Brain microvascular endothelial cell (primary cell): ENCODE measurements around the gene COA7.
"Not testable (repeated sequence)": the region's sequence is repeated elsewhere in the genome, so short reads cannot be mapped to it uniquely, and the experiment has no call there.

Source experiments
- DNase-seq: peaks from one replicate; pipeline ENCODE4 v3.0.0-alpha.2; 2020
- H3K27ac ChIP-seq: fragments of 250-450 bp; sonication (Bioruptor Pico); 2 replicates; pipeline ENCODE4 v1.5.1; 2020; ENCODE audit warnings: mild to moderate bottlenecking, moderate library complexity
- H3K27me3 ChIP-seq: fragments of 250-450 bp; sonication (Bioruptor Pico); replicated peaks from 2 replicates; pipeline ENCODE4 v1.5.1; 2020; ENCODE audit warnings: mild to moderate bottlenecking
- H3K36me3 ChIP-seq: fragments of 250-450 bp; sonication (Bioruptor Pico); replicated peaks from 2 replicates; pipeline ENCODE4 v1.5.1; 2020; ENCODE audit warnings: mild to moderate bottlenecking
- H3K4me3 ChIP-seq: 2 replicates; pipeline ENCODE4 v1.5.1; 2011; ENCODE audit warnings: low read depth, mild to moderate bottlenecking, control low read depth, low read length, moderate library complexity
- CTCF ChIP-seq: IDR thresholded peaks from 2 replicates; pipeline ENCODE4 v1.5.1; 2011; ENCODE audit warnings: low read depth, mild to moderate bottlenecking, moderate library complexity, low read length, control low read depth, inconsistent platforms; ENCODE audit errors: missing control alignments
- in situ Hi-C: cut with HindIII; loops from 2 replicates; pipeline ENCODE4 v1.10.0; 2017; ENCODE audit warnings: low sequenced_read_pairs, low pct_ligation_motif_present

Gene COA7

GRCh38 chr1:52693843-52694242 is 4.3 kb downstream of the COA7 start:
- H3K4me3 ChIP-seq: no peak overlapping the region
- in situ Hi-C loops: no loop called here

GRCh38 chr1:52693351-52693750 is 4.8 kb downstream of the COA7 start:
- peaks cover 25% of the 10 kb centered on the region for H3K36me3 ChIP-seq
- in situ Hi-C loops, DNase-seq, H3K27me3 ChIP-seq, H3K27ac ChIP-seq, H3K4me3 ChIP-seq: not testable (repeated sequence)

More at GRCh38 chr1:52693843-52694242, 4.3 kb downstream of the COA7 start:
- Histone ChIP-seq H3K27me3 (no peaks in the 10 kb centered on the region), H3K27ac (no peak overlapping the region), H3K36me3 (peaks cover 23% of the 10 kb centered on the region)
- TF ChIP-seq CTCF: no peak
- no peak for DNase-seq

DNA sequence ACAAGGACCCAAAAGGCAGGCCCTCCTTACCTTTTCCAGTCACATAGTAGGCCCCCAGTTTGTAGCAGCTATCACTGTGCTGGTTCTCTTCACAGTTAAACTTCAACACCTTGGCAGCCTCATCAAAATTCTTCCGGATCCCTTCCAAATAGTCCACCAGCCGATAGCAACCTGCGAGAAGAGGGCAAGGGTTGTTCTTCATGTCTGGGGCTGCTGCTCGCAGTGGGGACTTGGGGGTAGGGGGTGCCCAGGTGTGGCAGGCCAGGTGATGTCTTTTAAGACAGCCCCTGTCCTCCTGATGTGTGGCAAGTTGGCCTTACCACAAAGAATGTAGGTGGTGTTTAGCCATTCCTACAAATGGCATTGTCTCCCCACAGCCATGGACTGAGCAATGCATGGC is 5.5 kb downstream of the COA7 start:
- TF ChIP-seq CTCF: no peak
- no peak for DNase-seq
- H3K36me3 ChIP-seq: peaks cover 28% of the 10 kb centered on the region

GRCh38 chr1:52691821-52692220 is 6.3 kb downstream of the COA7 start:
- no peak for TF ChIP-seq CTCF
- peaks cover 33% of the 10 kb centered on the region for H3K36me3 ChIP-seq
- H3K27ac ChIP-seq: no peak overlapping the region
- no peaks in the 10 kb centered on the region for H3K27me3 ChIP-seq
- in situ Hi-C loops: no loop called here
- H3K4me3 ChIP-seq: no peak overlapping the region
- DNase-seq: no peak

More for the DNA sequence above, 5.5 kb downstream of the COA7 start:
- Histone ChIP-seq H3K27me3 (no peaks in the 10 kb centered on the region), H3K4me3 (no peak overlapping the region), H3K27ac (no peak overlapping the region)
- in situ Hi-C loops: no loop called here

GRCh38 chr1:52686830-52687229 is 11.3 kb downstream of the COA7 start:
- H3K36me3 ChIP-seq: peaks cover 33% of the 10 kb centered on the region
- no peak for TF ChIP-seq CTCF
- no peak for DNase-seq
- H3K27me3 ChIP-seq: no peaks in the 10 kb centered on the region
- in situ Hi-C loops: no loop called here
- H3K4me3 ChIP-seq: no peak overlapping the region
- H3K27ac ChIP-seq: no peak overlapping the region

DNA sequence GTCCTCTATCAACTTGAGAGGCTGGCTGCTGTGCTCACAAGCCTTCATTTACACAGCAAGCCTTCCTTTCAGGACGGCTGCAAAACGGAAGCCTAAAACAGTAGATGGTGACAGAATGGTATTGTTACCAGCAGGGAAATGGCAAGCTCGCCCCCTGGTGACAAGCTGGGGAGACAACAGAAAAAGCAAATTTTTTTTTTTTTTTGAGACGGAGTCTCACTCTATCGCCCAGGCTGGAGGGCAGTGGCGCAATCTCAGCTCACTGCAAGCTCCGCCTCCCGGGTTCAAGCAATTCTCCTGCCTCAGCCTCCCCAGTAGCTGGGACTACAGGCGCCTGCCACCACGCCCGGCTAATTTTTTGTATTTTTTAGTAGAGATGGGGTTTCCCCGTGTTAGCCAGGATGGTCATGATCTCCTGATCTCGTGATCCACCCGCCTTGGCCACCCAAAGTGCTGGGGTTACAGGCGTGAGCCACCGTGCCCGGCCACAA is 11.8 kb downstream of the COA7 start:
- H3K36me3 ChIP-seq: peaks cover 28% of the 10 kb centered on the region
- DNase-seq: peak; percentile 65
- in situ Hi-C loops, H3K27ac ChIP-seq, H3K27me3 ChIP-seq, H3K4me3 ChIP-seq: not testable (repeated sequence)
- peak; percentile 82 for TF ChIP-seq CTCF
